GM21515 (cell line): ENCODE results near the gene MAP4.

Experiments
- ATAC-seq: cut with Tn5 transposase; IDR thresholded peaks from one replicate; pipeline ENCODE4 v1.9.1; 2021; ENCODE audit not compliant: unreplicated experiment

Gene MAP4

DNA sequence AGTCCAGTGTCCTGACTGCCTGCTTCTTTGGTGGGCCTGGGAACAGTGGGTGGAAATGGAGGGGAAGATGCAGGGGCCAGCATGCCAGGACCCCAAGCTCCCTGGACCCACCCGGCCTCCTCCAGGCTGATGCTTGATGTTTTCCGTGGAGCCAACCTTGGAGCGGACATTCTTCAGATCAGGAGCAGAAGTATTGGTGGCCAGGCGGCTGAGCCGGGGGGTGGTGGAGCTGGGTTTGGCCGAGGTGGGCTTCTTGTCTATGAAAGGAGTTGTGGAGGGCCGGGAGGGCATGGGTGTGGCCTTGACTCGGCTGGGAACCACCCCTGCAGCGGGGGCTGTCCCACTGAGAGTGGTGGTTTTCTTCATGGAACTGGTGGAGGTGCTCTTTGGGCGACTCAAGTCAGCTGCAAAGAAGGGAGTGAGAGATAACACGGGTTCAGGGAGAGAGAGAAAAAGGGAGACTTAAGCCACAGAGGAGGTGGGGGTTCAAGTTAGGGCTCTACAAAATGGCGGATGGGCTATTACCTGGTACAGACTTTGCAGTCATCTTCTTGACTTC, 145.4 kb downstream of the MAP4 start:
- ATAC-seq, result no peak

DNA sequence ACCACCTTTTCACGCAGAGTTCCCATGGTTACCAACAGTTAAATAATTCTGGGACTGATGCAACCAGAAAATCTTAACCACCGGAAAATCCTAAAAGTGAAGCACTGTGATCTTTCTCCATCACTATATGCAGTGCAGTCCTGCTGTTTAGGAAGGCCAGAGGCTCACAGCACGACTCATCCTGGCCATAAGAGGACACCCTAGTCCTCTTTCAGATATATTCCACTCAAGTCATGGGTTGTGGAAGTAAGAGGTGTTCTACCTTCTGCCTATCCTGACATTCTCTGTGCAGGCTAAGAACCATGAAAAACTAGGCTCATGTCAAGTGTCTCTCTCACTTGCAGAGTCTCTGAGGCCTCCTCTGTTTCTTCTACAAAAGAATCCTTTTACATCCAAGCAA, 146.1 kb downstream of the MAP4 start:
- ATAC-seq, result no peak

DNA sequence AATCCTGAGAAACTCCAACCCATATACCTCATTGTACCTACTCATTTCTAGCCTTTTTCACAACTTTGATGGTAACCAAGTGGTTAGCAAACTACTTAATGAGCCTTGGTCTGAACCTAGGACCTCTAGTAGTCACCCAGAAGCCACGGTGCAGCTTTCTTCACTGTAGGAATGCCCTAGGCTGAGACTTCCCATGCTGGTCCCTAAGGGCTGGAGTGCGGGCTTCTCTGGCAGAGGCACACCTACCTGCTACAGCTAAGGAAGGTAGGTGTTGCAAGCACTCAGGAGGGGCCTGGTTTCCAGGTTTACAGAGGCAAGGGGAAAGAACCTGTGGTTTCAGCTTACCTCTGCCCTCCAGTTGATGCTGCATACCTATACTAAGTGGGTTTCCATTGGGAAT, 147.9 kb downstream of the MAP4 start:
- no peak for ATAC-seq

DNA sequence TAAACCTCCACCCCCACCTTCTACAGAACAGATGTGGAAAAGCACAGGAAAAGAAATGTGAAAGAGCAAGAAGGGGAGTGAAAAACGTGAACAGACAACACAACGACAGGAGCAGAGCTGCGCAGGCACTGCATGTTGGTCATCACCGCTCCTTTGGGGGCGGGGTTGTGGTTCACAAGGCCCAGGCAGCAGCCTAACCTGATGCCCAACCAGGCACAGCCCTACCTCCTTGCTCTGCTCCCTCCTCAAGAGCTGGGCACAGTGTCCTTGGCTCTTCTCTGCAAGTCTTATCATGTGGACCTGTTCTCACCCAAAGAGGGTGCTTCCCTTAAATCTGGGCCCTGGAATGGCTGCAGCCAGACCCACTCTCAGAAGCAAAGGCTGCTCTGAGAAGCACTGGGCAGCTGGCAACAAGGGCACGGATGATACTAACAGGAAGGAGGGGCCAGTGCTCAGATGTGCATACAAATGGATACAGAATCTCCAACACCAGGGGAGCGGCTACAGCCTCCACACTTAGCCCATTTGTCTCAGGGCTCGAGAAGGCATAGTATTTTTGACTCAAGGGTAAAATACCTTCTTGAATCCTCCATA, 148.7 kb downstream of the MAP4 start:
- ATAC-seq, result no peak

DNA sequence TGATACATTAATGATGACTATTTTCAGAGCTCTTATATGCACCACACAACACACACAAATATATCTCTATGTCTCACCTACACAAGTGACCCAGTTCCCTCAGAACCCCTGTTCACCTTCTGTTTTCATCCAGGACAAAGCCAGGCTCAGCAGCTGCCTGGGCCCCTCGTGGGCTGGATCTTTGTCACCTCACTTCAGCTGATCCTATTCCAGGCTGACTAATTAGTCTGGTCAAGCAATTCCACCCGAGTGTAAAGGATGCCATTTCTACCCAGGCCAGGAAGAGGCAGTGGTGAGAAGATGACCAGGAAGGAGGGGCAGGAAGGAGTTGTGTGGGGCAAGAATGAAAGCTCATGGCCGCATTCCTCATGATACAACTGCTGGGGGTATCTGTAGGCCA, 151.0 kb downstream of the MAP4 start:
- ATAC-seq, result no peak

DNA sequence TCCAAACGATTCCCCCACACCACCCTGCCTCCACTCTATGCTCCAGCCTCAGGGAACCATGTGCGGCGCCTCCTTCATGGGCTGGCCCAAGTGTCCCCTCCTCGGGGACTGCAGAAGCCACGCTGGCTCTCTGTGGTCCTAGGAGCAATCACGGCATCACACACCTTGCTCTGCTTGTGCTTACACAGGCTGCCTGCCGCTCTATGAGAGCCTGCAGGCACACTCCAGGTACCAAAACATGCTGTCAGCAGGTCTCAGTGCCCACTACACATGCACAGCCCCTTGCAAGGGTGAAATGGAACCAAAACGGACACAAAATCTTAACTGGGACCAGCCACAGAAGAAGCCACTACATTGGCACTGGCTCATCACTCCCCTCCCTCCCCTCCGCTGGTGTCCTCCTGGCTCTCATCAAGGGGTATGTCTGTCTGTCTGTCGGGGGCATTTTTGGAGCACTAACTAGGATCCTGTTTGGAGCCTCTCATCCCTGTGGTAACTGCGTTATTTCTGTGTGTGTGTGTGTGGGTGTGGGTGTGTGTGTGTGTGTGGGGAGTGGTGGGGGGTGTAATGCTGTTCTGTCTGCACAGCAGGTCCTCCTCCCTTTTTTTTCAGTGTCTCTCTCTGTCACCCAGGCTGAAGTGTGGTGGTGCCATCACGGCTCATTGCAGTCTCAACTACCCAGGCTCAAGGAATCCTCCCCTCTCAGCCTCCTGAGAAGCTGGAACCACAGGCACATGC, 152.7 kb downstream of the MAP4 start:
- no peak for ATAC-seq

DNA sequence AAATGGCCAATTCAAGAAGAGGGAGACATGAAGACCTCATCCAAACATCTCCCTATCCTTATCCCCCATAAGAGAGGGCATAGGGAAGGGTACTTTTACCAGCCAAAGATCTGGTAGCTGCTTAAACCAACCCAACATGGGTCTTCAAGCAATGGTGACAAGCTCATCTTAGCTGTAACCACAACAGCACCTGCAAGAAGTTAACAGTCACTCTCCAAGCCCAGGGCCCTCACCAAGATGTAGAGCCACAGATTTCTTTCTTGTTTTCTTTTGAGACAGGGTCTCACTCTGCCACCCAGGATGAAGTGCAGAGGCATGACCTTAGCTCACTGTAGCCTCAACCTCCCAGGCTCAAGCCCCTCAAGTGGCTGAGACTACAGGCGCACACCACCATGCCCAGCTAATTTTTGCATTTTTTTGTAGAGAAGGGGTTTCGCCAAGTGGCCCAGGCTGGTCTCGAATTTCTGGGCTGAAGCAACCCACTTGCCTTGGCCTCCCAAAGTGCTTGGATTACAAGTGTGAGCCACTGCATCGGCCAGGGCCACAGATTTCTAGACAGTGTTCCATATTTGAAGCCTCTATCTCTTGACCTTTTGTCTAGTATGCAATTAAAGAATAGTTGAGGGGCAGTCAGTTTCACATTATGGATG, 156.1 kb downstream of the MAP4 start:
- no peak for ATAC-seq

DNA sequence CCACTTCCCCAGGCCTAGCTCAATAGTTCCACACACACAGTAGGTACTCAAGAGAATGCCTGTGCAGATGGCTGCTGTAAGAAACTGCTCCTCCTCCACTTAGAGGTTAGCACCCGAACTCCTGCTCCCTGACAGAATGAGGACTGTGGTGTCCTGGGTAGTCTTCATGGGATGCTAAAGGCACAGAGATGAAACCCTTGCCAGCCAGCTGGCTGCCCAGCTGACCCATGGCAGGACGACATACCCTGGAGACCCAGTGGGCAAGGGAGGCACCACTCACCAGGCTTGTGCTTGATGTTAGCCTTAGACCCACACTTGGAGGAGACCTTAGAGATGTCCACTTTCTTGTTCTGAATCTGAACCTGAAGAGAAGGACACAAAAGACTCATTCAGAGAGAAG, 159.1 kb downstream of the MAP4 start:
- ATAC-seq, result no peak

DNA sequence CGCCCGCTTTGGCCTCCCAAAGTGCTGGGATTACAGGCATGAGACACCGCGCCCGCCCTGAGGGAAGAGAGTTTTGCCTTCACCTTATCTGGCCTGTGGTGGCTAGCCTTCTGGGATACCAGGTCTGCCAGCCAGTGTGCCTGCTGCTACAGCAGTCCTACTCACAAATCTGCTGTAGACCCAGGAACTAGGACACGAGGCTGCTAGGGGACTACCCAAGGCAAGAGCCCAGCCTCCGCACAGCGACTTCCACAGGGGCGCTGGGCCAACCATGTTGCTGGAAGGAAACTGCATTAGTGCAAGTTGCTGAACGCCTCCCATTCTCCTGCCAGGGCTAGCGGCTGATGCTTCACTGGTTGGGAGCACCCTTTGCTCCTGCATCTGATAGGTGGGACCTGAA, 159.5 kb downstream of the MAP4 start:
- no peak for ATAC-seq

DNA sequence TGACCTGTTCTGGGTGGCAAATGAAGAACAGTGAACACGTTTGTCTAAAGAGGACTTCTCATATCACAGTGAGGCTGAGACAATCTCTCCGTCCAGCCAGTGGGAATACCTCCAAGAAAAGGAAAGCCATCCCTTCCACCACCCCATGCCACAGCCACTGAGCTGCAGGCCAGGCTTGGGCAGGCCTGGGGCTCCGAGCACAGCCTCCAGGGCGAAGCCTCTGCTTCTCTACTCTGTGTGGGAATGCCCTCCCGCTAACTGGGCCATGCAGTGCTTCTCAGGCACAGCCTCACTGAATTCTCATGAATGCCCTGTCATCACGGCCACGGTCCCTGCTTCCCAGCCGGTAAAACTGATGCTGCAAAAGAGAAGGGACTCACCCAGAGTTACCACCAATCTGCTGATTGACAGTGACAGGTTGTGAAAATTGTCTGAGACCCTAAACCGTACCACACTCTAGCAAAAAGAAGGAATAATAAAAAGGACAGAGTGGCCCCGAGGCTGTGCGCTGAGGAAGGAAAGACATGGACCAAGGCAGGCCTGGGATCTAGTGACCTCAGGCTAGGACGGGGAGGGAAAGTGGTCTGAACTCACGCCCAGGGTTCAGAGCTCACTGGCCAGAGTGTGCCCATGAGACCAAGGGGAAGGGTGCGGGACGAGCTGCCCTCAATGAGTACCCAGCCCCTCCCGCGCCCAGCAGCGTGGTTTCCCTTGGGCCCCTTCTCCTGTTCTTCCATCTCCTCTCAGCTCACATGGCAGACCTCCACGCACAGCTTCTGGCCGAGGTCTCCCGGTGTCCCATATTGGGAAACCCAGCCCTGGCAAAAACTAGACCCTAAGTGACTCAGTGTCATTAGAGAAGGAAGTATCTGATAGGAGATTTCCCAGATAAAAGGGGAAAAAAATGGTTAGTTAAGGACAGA, 160.5 kb downstream of the MAP4 start:
- ATAC-seq, result no peak

DNA sequence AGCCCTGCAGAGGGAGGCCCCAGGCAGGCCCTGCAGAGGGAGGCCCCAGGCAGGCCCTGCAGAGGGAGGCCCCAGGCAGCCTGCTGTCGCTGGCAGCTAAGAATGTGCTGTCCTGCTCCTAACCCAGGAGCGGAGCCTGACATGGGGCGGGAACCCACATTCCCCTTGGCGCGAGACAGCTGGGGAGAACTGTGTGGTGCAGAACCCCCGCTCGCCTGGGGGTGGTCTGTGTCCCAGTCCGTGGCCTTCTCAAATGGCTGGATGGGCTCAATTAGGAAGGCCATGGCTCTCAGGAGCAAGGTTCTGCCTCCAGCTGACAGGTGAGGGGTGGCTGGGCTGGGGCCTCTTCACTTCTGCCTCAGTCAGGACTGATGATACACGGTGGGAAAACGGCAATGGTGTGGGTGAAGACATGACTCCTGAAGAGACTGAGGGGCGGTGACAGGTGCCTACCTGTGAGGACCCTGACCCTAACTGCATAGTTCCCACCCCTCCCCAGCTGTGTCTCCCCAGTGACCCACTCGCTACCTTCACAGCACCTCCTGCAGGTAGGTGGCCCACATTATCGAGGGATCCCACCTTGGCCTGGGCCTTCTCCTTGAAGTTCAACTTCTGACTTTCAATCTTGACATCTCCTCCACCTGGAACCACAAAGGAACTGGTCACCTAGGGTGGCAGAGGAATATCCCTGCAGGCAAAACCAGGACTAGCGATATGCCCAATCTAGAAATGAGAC, 161.3 kb downstream of the MAP4 start:
- ATAC-seq, result no peak

DNA sequence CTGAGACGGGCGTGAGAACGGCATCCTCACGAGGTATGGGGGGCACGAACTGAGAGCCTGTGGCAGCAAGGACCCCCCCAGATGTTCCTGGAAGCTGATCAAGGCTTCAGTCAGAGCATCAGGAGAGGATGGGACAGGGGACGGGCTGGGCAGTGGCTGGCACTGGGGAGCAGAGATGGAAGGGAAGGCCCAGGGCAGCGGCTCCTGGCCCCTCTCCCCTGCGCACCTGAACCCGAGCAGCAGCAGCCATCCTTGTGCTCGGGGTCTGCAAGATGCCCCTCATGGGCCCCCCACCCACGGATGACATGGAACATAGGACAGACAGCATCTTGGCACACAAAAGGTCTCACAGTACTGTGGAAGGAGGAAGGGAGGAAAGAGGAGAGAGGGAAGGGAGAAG, 161.9 kb downstream of the MAP4 start:
- ATAC-seq, result no peak

DNA sequence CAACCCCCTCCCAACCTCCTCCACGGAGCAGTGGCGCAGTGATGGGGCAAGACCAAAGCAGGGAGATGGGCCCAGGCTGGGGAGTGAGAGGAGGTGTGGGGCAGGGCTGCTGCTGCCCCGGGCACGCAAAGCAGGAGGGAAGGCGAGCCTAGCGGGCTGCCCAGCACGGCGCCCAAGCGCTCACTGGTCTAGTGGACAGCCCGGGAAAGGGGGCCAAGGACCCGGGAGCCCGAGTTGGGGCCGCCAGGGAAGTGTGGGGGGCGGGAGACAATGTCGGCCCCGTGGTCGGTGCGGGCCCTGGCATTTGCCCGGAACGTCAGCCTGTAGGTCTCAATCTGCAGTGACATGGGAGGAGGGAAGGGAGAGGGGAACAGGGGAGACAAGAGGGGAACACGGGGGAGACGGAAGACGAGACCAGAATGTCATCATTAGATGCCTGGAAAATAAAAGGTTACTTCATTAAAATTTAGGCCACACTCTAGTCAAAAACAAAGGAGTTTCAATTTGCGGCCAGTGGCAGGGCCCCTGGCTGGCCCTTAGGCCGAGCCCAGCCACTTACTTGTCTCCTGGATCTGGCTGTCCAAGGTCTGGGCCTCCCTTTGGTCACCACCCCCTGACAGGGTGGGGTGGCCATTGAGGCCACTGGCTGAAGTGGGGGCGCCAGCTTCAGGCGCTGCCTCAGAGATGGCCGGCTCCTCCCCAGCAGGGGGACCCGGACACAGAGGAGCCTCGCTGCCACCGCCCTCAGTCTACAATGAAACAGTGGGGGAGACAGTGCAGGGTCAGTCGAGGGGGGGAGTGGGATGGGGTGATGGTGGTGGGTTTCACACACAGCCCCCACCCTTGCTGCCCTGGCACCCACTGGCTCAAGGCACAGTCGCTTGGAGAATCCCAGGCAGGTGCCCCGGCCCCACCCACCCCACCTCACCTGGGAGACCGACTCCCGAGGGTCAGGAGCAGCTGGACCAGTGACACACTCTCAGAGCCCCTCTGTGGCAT, 163.3 kb downstream of the MAP4 start:
- ATAC-seq, result no peak

DNA sequence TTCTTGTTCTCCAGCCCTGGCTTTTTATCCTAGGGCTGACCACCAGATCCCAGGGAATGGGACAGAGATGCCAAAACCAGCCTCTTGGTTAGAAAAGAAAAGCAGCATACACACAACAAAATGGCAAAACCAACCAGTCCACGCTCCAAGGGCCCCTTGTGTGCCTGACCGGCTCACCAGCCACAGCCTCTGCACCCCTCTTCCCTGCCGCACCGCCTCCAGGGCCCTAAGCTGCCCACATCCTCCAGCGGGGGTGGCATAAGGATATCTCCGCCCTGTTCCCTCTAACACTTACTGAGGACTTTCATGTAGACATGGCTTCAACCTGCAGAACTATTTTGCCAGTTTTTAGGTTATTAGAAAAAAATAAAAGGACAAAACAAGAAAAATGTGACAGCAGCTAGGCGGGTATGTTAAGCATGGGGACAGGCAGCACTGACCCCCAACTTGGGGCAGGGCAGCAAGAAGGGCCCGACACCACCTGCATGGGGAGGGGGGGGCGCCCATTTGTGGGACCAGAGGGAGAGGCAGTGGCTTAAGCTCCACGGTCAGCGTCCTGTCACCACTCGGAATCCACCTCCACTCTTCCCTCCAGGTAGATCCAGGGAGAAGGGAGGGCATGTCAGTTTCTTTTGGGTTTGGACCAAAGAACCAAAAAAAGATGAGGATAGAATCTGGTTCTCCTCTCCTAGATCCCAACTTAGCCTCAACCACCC, 164.2 kb downstream of the MAP4 start:
- ATAC-seq, result no peak

DNA sequence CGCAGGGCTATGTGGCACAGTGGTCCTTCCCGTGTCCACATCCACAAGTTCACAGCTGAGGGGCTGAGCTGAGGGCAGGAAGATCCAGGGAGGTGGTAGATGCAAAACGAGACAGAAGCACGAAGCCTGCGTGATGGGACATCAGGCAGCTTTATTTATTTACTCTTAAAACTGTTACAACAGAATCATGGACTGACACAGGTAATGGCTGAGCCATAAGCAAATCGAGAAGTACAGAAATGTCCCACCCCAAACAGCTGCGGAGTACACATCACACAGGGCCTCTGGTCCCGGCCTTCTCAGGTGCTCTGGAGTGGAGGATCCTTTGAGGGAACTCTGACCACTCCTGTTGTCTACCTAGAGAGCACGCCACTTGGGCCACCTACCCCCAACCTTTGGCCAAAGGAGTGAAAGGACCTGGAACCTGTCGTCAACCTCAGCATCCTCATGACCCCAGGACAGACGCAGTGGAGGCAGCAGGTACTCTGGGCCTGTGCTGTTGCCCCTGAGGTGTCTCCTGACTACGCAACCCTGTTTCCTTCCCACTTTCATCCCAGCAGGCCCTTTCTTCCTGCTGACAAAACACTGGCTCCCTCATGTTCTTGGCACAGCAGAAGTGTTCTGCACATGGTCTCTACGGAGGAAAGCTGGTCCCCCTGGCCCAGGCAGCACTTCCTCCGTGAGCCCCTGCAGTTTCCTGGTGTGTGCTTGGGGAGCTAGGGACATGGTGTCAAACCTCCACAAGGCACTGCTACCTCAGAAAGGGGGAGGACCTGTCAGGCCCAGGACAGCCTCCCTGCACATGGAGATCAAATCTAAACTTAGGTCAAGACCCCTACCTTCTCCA, 165.4 kb downstream of the MAP4 start:
- no peak for ATAC-seq

DNA sequence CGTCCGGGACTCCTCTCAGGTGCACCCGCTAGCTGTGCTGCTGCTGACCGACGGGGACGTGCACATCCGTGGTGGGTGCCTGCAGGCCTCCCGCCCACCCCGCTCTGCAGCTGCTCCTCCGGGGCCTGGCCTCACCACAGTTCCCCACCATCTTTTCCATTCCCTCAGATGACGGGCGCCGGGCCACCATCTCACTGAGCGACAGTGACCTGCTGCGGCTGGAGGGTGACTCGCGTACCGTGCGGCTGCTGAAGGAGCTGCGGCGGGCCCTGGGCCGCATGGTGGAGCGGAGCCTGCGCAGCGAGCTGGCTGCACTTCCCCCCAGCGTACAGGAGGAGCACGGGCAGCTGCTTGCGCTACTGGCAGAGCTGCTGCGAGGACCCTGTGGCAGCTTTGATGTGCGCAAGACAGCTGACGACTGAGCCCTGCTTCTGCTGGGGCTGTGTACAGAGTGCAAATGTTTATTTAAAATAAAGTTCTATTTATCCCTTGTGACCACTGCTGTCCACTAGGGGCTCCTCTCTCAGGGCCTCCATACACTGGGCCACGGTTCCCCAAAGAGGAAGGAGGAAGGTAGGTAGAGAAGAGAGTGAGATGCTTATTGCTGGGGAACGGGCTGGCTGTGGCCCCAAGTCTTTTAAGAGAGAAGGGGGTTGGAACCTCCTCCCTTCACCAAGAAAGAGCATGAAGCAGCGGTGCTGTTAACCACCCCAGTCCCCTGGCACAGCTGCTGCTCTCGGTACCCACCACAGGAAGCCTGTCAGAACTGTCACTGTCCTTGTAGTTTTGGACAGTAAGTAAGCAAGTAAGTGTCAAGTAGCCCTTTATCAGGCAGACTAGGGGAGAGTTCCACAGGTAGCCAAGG, 166.3 kb downstream of the MAP4 start:
- ATAC-seq, result no peak

DNA sequence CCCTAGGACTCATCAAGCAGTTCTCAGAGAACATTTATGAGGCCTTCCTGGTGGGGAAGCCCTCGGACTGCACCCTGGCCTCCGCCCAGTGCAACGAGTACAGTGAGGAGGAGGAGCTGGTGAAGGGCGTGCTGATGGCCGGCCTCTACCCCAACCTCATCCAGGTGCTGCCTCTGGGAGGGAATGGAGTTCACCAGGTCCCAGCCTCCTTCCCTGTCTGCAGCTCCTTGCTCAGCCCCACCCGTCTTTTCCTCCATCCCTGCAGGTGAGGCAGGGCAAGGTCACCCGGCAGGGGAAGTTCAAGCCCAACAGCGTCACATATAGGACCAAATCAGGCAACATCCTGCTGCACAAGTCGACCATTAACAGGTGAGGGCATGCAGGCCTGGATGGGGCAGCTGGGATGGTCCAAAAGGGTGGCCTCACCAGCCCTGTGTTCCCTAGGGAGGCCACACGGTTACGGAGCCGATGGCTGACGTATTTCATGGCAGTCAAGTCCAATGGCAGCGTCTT, 167.0 kb downstream of the MAP4 start:
- ATAC-seq, result no peak
